Measurements from ENCODE around the gene MAEL. TPM values are rescaled to one million over a fixed set of nuclear protein-coding genes. Genes with fewer than 3 reads are reported as not detected.

The MAEL gene
- total and polyA plus RNA-seq, 2 of the 13 experiments (the other 11 are each of a cell fraction or from before 2014, with no cell fraction given), result not detected

GRCh38 chr1:167051907-167052306, 62.8 kb downstream of the MAEL start:
- intact Hi-C loops (cut with micrococcal nuclease; ENCODE audit: unreplicated experiment), result no loop called here
- Histone ChIP-seq H2AFZ (ENCODE audit: low read length) (no peak overlapping the region), H4K20me1 (ENCODE audit: insufficient read depth, low read length) (no peaks in the 10 kb centered on the region), H3K27ac (ENCODE audit: extremely low read length, insufficient read depth, low read length) (no peak overlapping the region), H3K79me2 (ENCODE audit: insufficient read depth, low read length) (no peaks in the 10 kb centered on the region), H3K27me3 (ENCODE audit: control insufficient read depth in 1 of 2, insufficient read depth in 2 of 2, low read length in 2 of 2) (peaks cover 3 to 14% of the 10 kb centered on the region in 2 experiments; a peak in 3 of 5 replicates), H3K4me1 (ENCODE audit: insufficient read depth, low read length) (0 out of 2 replicates have a peak, but pooled peaks cover 2% of the 10 kb centered on the region), H3K4me2 (ENCODE audit: low read depth, low read length) (no peak overlapping the region), H3K36me3 (replicated peaks in 1 of 2; ENCODE audit: control insufficient read depth in 1 of 2, insufficient read depth in 2 of 2, low read length in 2 of 2) (no peaks in the 10 kb centered on the region), H3K9me3 (ENCODE audit: low read length) (no peaks in the 10 kb centered on the region), H3K9ac (ENCODE audit: insufficient read depth, low read depth, low read length) (no peak overlapping the region), H3K4me3 (replicated peaks in 1 of 3; ENCODE audit: insufficient read depth in 1 of 3, low read depth in 2 of 3, low read length in 3 of 3) (no peak overlapping the region)
- FAIRE-seq (no peak), DNase-seq (ENCODE audit: low spot score) (no peak), ATAC-seq (no peak)
- ChIA-PET POLR2A (no interaction called here), CTCF (ENCODE audit: low intra/inter-chr PET ratio, low total read pairs) (no interaction called here)
- in situ Hi-C loops (cut with HindIII; ENCODE audit: extremely low pct_ligation_motif_present, low pct_unique_long_range_greater_than_20kb), result no loop called here
- BruUV-seq (replicated peaks), result no TSS peak
- WGBS (ENCODE audit: low lambda C conversion rate), result 43% methylated on average over 5 of the region's 5 CpGs
- TF ChIP-seq FOXA1 (IDR thresholded peaks at IDR 0.05) (no peak), FOXA1 (CRISPR knock-in tag; IDR thresholded peaks at IDR 0.05) (no peak), HIVEP1 (CRISPR knock-in tag; IDR thresholded peaks at IDR 0.05) (no peak), ELF1 (CRISPR knock-in tag; IDR thresholded peaks at IDR 0.05) (no peak), SOX6 (IDR thresholded peaks at IDR 0.05) (no peak), SOX6 (CRISPR knock-in tag; IDR thresholded peaks at IDR 0.05) (no peak), ZNF20 (CRISPR knock-in tag; IDR thresholded peaks at IDR 0.05) (no peak), ZNF441 (CRISPR knock-in tag; IDR thresholded peaks at IDR 0.05; ENCODE audit: borderline replicate concordance) (no peak), MAZ (IDR thresholded peaks at IDR 0.05; ENCODE audit: borderline replicate concordance, low read depth, low read length) (no peak), MAZ (CRISPR knock-in tag; IDR thresholded peaks at IDR 0.05; ENCODE audit: low read depth) (no peak), GTF3A (CRISPR knock-in tag; conservative IDR thresholded peaks at IDR 0.05) (no peak), ZBTB44 (CRISPR knock-in tag; IDR thresholded peaks at IDR 0.05) (no peak), HNF4A (CRISPR knock-in tag; IDR thresholded peaks at IDR 0.05) (no peak), NR2F1 (CRISPR knock-in tag; IDR thresholded peaks at IDR 0.05) (no peak)

Data from HepG2 (cell line).